IMR-90 (cell line): ENCODE results near the gene CLCNKA. TPM values are rescaled to one million over a fixed set of nuclear protein-coding genes. Genes with fewer than 3 reads are reported as not detected.

Source experiments
- microRNA-seq, 2 experiments: library from miRNA; stranded (forward) in 1 of 2; unstranded in 1 of 2; fragments of 10-50 nt in 1 of 2; fragments of <30 nt in 1 of 2; gene quantifications in 1 of 2; microRNA quantifications in 1 of 2; one replicate each; pipeline versions ENCODE3 to v1.1.0; 2013 to 2020; ENCODE audit not compliant: insufficient read depth in 1 of 2, insufficient read length in 1 of 2, unreplicated experiment in 1 of 2
- polyA plus RNA-seq, 3 experiments: library from polyadenylated mRNA; depleted of rRNA; stranded (reverse); fragments of >200 nt; gene quantifications; 2 replicates each; pipeline ENCODE4 v1.2.3, GENCODE V29; 2012; ENCODE audit warnings: low replicate concordance in 1 of 3
- small RNA-seq, 5 experiments: library from RNA; depleted of rRNA; stranded (forward); fragments of <200 nt; gene quantifications; one replicate each; pipeline ENCODE3, GENCODE V24; 2012
- total RNA-seq: library from RNA; depleted of rRNA; stranded (reverse); fragments of >200 nt; gene quantifications from 2 replicates; pipeline ENCODE4 v1.2.3, GENCODE V29; 2012; rRNA removed

CLCNKA gene
- total and polyA plus RNA-seq, 2 of the 4 experiments (the other 2 are of a cell fraction): 0.05 TPM; not detected in 1

Small RNAs within 50 kb of the gene (microRNA-seq; reads per million reads assigned to microRNA genes)
- gene AL355994.1 (ENCODE audit: insufficient read depth, insufficient read length): not detected
- not detected for gene AL355994.5 (ENCODE audit: insufficient read depth, insufficient read length)

Small RNAs within 50 kb of the gene (small RNA-seq; reads per million reads assigned to genes)
- gene AL355994.1 (0 reads per million in 5 experiments), gene AL355994.5 (0 to 0.08 (median 0) reads per million in 5 experiments)

Other genes with a start within 250 kb of the CLCNKA start
- gene UQCRHL, start 214.4 kb upstream of the CLCNKA start, total RNA-seq: 1.4 and 2.8 TPM in 2 replicates
- gene UQCRHL, start 214.4 kb upstream of the CLCNKA start, polyA plus RNA-seq (2012; rRNA removed): 2.4 and 2.6 TPM in 2 replicates
- gene SPEN, start 174.3 kb upstream of the CLCNKA start, total RNA-seq: 15.8 and 20.3 TPM in 2 replicates
- 7.6 and 9.4 TPM in 2 replicates for gene SPEN, start 174.3 kb upstream of the CLCNKA start, polyA plus RNA-seq (2012; rRNA removed)
- gene ZBTB17, start 45.9 kb upstream of the CLCNKA start, total RNA-seq: 26.3 and 29.7 TPM in 2 replicates
- gene ZBTB17, start 45.9 kb upstream of the CLCNKA start, polyA plus RNA-seq (2012; rRNA removed): 58.2 and 65.5 TPM in 2 replicates
- gene SRARP, start 17.8 kb upstream of the CLCNKA start, total RNA-seq: not detected in 2 replicates
- gene SRARP, start 17.8 kb upstream of the CLCNKA start, polyA plus RNA-seq (2012; rRNA removed): not detected in 2 replicates
- gene HSPB7, start 4.0 kb upstream of the CLCNKA start, total RNA-seq: 0.54 and 0.56 TPM in 2 replicates
- 3.0 and 4.3 TPM in 2 replicates for gene HSPB7, start 4.0 kb upstream of the CLCNKA start, polyA plus RNA-seq (2012; rRNA removed)
- not detected in 2 replicates for gene CLCNKB, start 21.7 kb downstream of the CLCNKA start, total RNA-seq
- gene CLCNKB, start 21.7 kb downstream of the CLCNKA start, polyA plus RNA-seq (2012; rRNA removed): 0.09 and 0.11 TPM in 2 replicates
- 0.18 and 0.28 TPM in 2 replicates for gene FAM131C, start 51.6 kb downstream of the CLCNKA start, total RNA-seq
- gene FAM131C, start 51.6 kb downstream of the CLCNKA start, polyA plus RNA-seq (2012; rRNA removed): 0.56 and 1.0 TPM in 2 replicates
- gene EPHA2, start 134.0 kb downstream of the CLCNKA start, total RNA-seq: 22.5 and 24.0 TPM in 2 replicates
- gene EPHA2, start 134.0 kb downstream of the CLCNKA start, polyA plus RNA-seq (2012; rRNA removed): 72.6 and 82.5 TPM in 2 replicates
- gene ARHGEF19, start 190.6 kb downstream of the CLCNKA start, total RNA-seq: 3.3 and 4.5 TPM in 2 replicates
- 16.8 and 17.2 TPM in 2 replicates for gene ARHGEF19, start 190.6 kb downstream of the CLCNKA start, polyA plus RNA-seq (2012; rRNA removed)
- 3.2 and 3.3 TPM in 2 replicates for gene CPLANE2, start 215.1 kb downstream of the CLCNKA start, total RNA-seq
- gene CPLANE2, start 215.1 kb downstream of the CLCNKA start, polyA plus RNA-seq (2012; rRNA removed): 5.8 and 7.5 TPM in 2 replicates